OCI-LY3 (cell line): Measurements from ENCODE around the gene NR3C2.
A peak's percentile ranks its signal among the peaks of the same experiment; 100 is the strongest.

Source experiments
- H2AFZ ChIP-seq: fragments of 200-600, 300-600 bp; shearing (Covaris generic); 2 replicates; pipeline ENCODE4 v1.6.0; 2014; ENCODE audit warnings: antibody characterized with exemption, low read depth, low read length
- H3K27ac ChIP-seq: fragments of 200-600, 300-600 bp; sonication (generic); 2 replicates; pipeline ENCODE4 v1.5.1; 2014; ENCODE audit warnings: mild to moderate bottlenecking, low read length, moderate library complexity, mixed read lengths
- H3K27me3 ChIP-seq: fragments of 200-600, 300-600 bp; sonication (generic); 2 replicates; pipeline ENCODE4 v1.6.1; 2014; ENCODE audit warnings: low read depth, low read length, mixed read lengths
- H3K36me3 ChIP-seq: fragments of 200-600, 300-600 bp; sonication (generic); replicated peaks from 2 replicates; pipeline ENCODE3; 2014; ENCODE audit warnings: low read depth, low read length, mixed read lengths
- H3K4me1 ChIP-seq: fragments of 300-600, 200-600 bp; sonication (generic); 2 replicates; pipeline ENCODE4 v1.6.1; 2014; ENCODE audit warnings: low read length, mixed read lengths
- H3K4me2 ChIP-seq: fragments of 200-600, 300-600 bp; sonication (generic); 2 replicates; pipeline ENCODE4 v1.6.1; 2014; ENCODE audit warnings: low read length, mixed read lengths
- H3K4me3 ChIP-seq: fragments of 300-600, 200-600 bp; sonication (generic); 2 replicates; pipeline ENCODE4 v1.5.1; 2014; ENCODE audit warnings: antibody characterized with exemption, mild to moderate bottlenecking, low read length, moderate library complexity
- H3K79me2 ChIP-seq: fragments of 300-600, 200-600 bp; shearing (Covaris generic); 2 replicates; pipeline ENCODE4 v1.6.1; 2014; ENCODE audit warnings: mild to moderate bottlenecking, low read length, mixed read lengths
- H3K9ac ChIP-seq: fragments of 300-600, 200-600 bp; shearing (Covaris generic); 2 replicates; pipeline ENCODE4 v1.6.0; 2014; ENCODE audit warnings: mild to moderate bottlenecking, low read length, moderate library complexity
- H3K9me3 ChIP-seq: fragments of 200-600, 300-600 bp; shearing (Covaris generic); 2 replicates; pipeline ENCODE4 v1.6.1; 2014; ENCODE audit warnings: low read length, mixed read lengths; ENCODE audit not compliant: insufficient read depth
- H4K20me1 ChIP-seq: fragments of 200-600, 300-600 bp; sonication (generic); 2 replicates; pipeline ENCODE4 v1.6.1; 2016; ENCODE audit warnings: low read length, mixed read lengths; ENCODE audit not compliant: insufficient read depth
- CTCF ChIP-seq: fragments of 200-600, 300-600 bp; sonication (generic); IDR thresholded peaks from 2 replicates; pipeline ENCODE4 v1.5.1; 2014; ENCODE audit warnings: antibody characterized with exemption, low read length, low read depth
- EZH2phosphoT487 ChIP-seq: fragments of 200-600 bp; shearing (Covaris generic); IDR thresholded peaks from 2 replicates; pipeline ENCODE4 v1.6.1; 2018; ENCODE audit warnings: antibody characterized with exemption, mixed run types, low read depth

Gene NR3C2

GRCh38 chr4:148216866-148217814 is 225.1 kb downstream of the NR3C2 start:
- peak overlapping the region; percentile 83 for H3K4me2 ChIP-seq
- peak overlapping the region; percentile 66 for H2AFZ ChIP-seq
- H3K36me3 ChIP-seq, result no peaks in the 10 kb centered on the region
- peak overlapping the region; percentile 64 for H3K4me3 ChIP-seq
- TF ChIP-seq EZH2phosphoT487 (no peak), CTCF (no peak)
- no peaks in the 10 kb centered on the region for H3K9me3 ChIP-seq
- peak overlapping the region; percentile 13 for H3K9ac ChIP-seq
- no peaks in the 10 kb centered on the region for H4K20me1 ChIP-seq
- no peak overlapping the region for H3K27ac ChIP-seq
- H3K79me2 ChIP-seq, result no peaks in the 10 kb centered on the region
- peaks cover 11% of the 10 kb centered on the region for H3K4me1 ChIP-seq
- no peaks in the 10 kb centered on the region for H3K27me3 ChIP-seq

GRCh38 chr4:148216321-148216720 is 225.9 kb downstream of the NR3C2 start:
- Histone ChIP-seq H3K9ac (0 out of 2 replicates have a peak overlapping the region, but pooled peaks have one; percentile 13), H3K4me1 (peaks cover 11% of the 10 kb centered on the region), H4K20me1 (no peaks in the 10 kb centered on the region), H3K27me3 (no peaks in the 10 kb centered on the region), H2AFZ (peak overlapping the region; percentile 66), H3K4me2 (peak overlapping the region; percentile 83), H3K27ac (no peak overlapping the region), H3K4me3 (peak overlapping the region; percentile 64), H3K9me3 (no peaks in the 10 kb centered on the region), H3K36me3 (no peaks in the 10 kb centered on the region), H3K79me2 (no peaks in the 10 kb centered on the region)
- TF ChIP-seq EZH2phosphoT487 (no peak), CTCF (no peak)

GRCh38 chr4:148215202-148215601 is 227.0 kb downstream of the NR3C2 start:
- Histone ChIP-seq H3K79me2 (no peaks in the 10 kb centered on the region), H3K9me3 (no peaks in the 10 kb centered on the region), H3K9ac (no peak overlapping the region), H4K20me1 (no peaks in the 10 kb centered on the region), H3K27me3 (no peaks in the 10 kb centered on the region), H3K4me1 (peaks cover 11% of the 10 kb centered on the region), H2AFZ (no peak overlapping the region), H3K36me3 (no peaks in the 10 kb centered on the region), H3K4me2 (no peak overlapping the region), H3K4me3 (no peak overlapping the region), H3K27ac (no peak overlapping the region)
- no peak for TF ChIP-seq CTCF
- no peak for TF ChIP-seq EZH2phosphoT487

GRCh38 chr4:148214529-148215166 is 227.6 kb downstream of the NR3C2 start:
- TF ChIP-seq CTCF, result no peak
- no peak for TF ChIP-seq EZH2phosphoT487
- Histone ChIP-seq H3K36me3 (no peaks in the 10 kb centered on the region), H3K4me2 (no peak overlapping the region), H3K27me3 (no peaks in the 10 kb centered on the region), H3K79me2 (no peaks in the 10 kb centered on the region), H4K20me1 (no peaks in the 10 kb centered on the region), H3K4me1 (peaks cover 11% of the 10 kb centered on the region), H2AFZ (no peak overlapping the region), H3K4me3 (no peak overlapping the region), H3K9me3 (no peaks in the 10 kb centered on the region), H3K27ac (no peak overlapping the region), H3K9ac (no peak overlapping the region)
